SU-DHL-6 (cell line): ENCODE data around the gene PLEKHA6.

Experiments
- EZH2phosphoT487 ChIP-seq: fragments of 200-600 bp; sonication (generic), shearing (Covaris generic); conservative IDR thresholded peaks from 2 replicates; pipeline ENCODE4 v1.6.1; 2018; ENCODE audit warnings: mild to moderate bottlenecking, antibody characterized with exemption, low read length, moderate library complexity, mixed read lengths
- TF ChIP-seq, protein P1 (sequence below): fragments of 200-600 bp; sonication (generic); IDR thresholded peaks from one replicate; pipeline ENCODE4 v1.5.1; 2017; ENCODE audit warnings: antibody characterized with exemption, mild to moderate bottlenecking, low read length, moderate library complexity; ENCODE audit not compliant: insufficient read depth, poor library complexity, severe bottlenecking

DNA sequence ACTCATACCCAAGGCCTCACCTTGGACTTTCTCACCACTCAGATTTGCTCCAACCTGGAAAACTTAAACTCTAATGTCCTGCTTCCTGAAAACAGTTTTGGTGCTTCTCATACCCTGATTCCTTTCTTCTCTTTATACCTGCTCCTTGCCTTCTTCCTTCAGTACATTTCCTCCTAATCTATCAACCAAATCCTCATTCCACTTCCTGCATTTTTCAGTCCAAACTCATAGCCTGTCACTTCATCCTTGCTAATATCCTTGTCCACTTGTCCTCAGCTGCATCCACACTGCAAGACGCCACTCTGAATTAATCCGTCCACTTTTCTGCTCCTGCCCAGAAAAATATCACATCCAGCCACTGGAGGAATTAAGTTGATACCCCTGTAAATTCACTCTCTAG lies 26.0 kb upstream of the PLEKHA6 start:
- no peak for TF ChIP-seq EZH2phosphoT487
- TF ChIP-seq, protein P1, sequence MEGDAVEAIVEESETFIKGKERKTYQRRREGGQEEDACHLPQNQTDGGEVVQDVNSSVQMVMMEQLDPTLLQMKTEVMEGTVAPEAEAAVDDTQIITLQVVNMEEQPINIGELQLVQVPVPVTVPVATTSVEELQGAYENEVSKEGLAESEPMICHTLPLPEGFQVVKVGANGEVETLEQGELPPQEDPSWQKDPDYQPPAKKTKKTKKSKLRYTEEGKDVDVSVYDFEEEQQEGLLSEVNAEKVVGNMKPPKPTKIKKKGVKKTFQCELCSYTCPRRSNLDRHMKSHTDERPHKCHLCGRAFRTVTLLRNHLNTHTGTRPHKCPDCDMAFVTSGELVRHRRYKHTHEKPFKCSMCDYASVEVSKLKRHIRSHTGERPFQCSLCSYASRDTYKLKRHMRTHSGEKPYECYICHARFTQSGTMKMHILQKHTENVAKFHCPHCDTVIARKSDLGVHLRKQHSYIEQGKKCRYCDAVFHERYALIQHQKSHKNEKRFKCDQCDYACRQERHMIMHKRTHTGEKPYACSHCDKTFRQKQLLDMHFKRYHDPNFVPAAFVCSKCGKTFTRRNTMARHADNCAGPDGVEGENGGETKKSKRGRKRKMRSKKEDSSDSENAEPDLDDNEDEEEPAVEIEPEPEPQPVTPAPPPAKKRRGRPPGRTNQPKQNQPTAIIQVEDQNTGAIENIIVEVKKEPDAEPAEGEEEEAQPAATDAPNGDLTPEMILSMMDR = no peak
